Lower leg skin (tissue), 4 donors: ENCODE measurements around the gene WNT5B. TPM values are rescaled to one million over a fixed set of nuclear protein-coding genes. Genes with fewer than 3 reads are reported as not detected.

ENCODE experiments used
- DNase-seq, 2 donors: peaks; one replicate each; pipeline ENCODE4 v3.0.0-alpha.2; 2019; ENCODE audit warnings: low spot score in 2 of 2
- H3K4me3 ChIP-seq: fragments of 200-600 bp; sonication (generic); 2 replicates; pipeline ENCODE4 v1.5.1; 2017; ENCODE audit warnings: mild to moderate bottlenecking, low read depth; ENCODE audit not compliant: poor library complexity, severe bottlenecking
- CTCF ChIP-seq, 3 donors: fragments of 450-650 bp; IDR thresholded peaks; one replicate each; pipeline ENCODE4 v1.5.1; 2016; ENCODE audit warnings: antibody characterized with exemption in 3 of 3, mild to moderate bottlenecking in 3 of 3, moderate library complexity in 2 of 3
- POLR2A ChIP-seq, 2 donors: fragments of 450-650 bp; IDR thresholded peaks; one replicate each; pipeline ENCODE4 v1.6.1; 2016 to 2017; ENCODE audit warnings: antibody characterized with exemption in 2 of 2, mild to moderate bottlenecking in 1 of 2, moderate library complexity in 1 of 2
- WGBS, 2 donors: methylation state at CpG; one replicate each; pipeline ENCODE4 v1.1.5; 2018; 5-methylcytosine and 5-hydroxymethylcytosine counted together
- intact Hi-C: fragments of 100-400 bp; cut with DNase I; formaldehyde crosslinking; loops from one replicate; pipeline ENCODE4 v1.15.0; 2023; ENCODE audit warnings: low total_unique reads
- total RNA-seq, 4 donors: library from RNA; depleted of rRNA; stranded (reverse); fragments of >200 nt; gene quantifications; one replicate each; pipeline ENCODE4 v1.1.0, GENCODE V29; 2016

Gene WNT5B
- total RNA-seq, 4 donors from 2014 or later, result 3.6 to 16.5 (median 10.9) TPM

GRCh38 chr12:1583421-1584078, 45.5 kb upstream of the WNT5B start:
- TF ChIP-seq POLR2A (IDR thresholded peaks at IDR 0.05) (no peak), CTCF (IDR thresholded peaks at IDR 0.05) (peak in 1 of 3 donors; percentile 72)
- H3K4me3 ChIP-seq, result no peak overlapping the region
- WGBS, 2 donors, result 2 to 3% methylated on average over 6 of the region's 6 CpGs
- intact Hi-C loops, result loop anchor here (10.0 kb wide), 1 partner anchor 1019 kb away; no protein-coding TSS in a partner anchor
- DNase-seq, result peak; percentile 62 to 87

- intact Hi-C loops, result loop anchor here (10.0 kb wide), 1 partner anchor 1020 kb away; no protein-coding TSS in a partner anchor
- DNase-seq, result no peak
- no peak for TF ChIP-seq CTCF (IDR thresholded peaks at IDR 0.05)
- WGBS, 2 donors, result 90 to 94% methylated on average over 4 of the region's 4 CpGs
- H3K4me3 ChIP-seq, result no peak overlapping the region
These were observed 44.7 kb upstream of the WNT5B start for GRCh38 chr12:1584326-1584725.

GRCh38 chr12:1587927-1588574, 41.0 kb upstream of the WNT5B start:
- no peak for DNase-seq
- 27 to 33% methylated on average over 5 of the region's 5 CpGs for WGBS, 2 donors
- intact Hi-C loops, result loop anchor here (10.0 kb wide), 1 partner anchor 1023 kb away; no protein-coding TSS in a partner anchor
- H3K4me3 ChIP-seq, result no peak overlapping the region
- TF ChIP-seq POLR2A (IDR thresholded peaks at IDR 0.05) (no peak), CTCF (IDR thresholded peaks at IDR 0.05) (no peak)

GRCh38 chr12:1588575-1588947, 40.5 kb upstream of the WNT5B start:
- WGBS, 2 donors, result 61 to 72% methylated on average over 3 of the region's 3 CpGs
- no peak for DNase-seq
- no peak overlapping the region for H3K4me3 ChIP-seq
- intact Hi-C loops, result loop anchor here (10.0 kb wide), 1 partner anchor 1024 kb away; no protein-coding TSS in a partner anchor
- TF ChIP-seq CTCF (IDR thresholded peaks at IDR 0.05), result no peak
- TF ChIP-seq POLR2A (IDR thresholded peaks at IDR 0.05), result no peak

GRCh38 chr12:1590221-1590979, 38.6 kb upstream of the WNT5B start:
- intact Hi-C loops, result loop anchor here (5.0 kb wide), 1 partner anchor 473 kb away; no protein-coding TSS in a partner anchor
- DNase-seq, result no peak
- WGBS, 2 donors, result 29 to 36% methylated on average over 12 of the region's 12 CpGs

More at GRCh38 chr12:1590221-1590979, 38.6 kb upstream of the WNT5B start:
- TF ChIP-seq CTCF (IDR thresholded peaks at IDR 0.05) (no peak), POLR2A (IDR thresholded peaks at IDR 0.05) (no peak)
- no peak overlapping the region for H3K4me3 ChIP-seq
